Esophagus muscularis mucosa (tissue), 4 donors: ENCODE data around the gene SBK3.

Experiments used
- CTCF ChIP-seq, 3 experiments: fragments of 200-600 bp in 2 of 3; fragments of 450-650 bp in 1 of 3; sonication (generic) in 2 of 3; IDR thresholded peaks; one replicate each; pipeline ENCODE4 v1.5.1; 2017 to 2019; ENCODE audit warnings: antibody characterized with exemption in 3 of 3, mild to moderate bottlenecking in 2 of 3, moderate library complexity in 1 of 3
- EP300 ChIP-seq: sonication (generic); formaldehyde crosslinking; IDR thresholded peaks from one replicate; pipeline ENCODE4 v1.6.1; 2017; ENCODE audit warnings: antibody characterized with exemption
- POLR2A ChIP-seq: fragments of 450-650 bp; IDR thresholded peaks from one replicate; pipeline ENCODE4 v1.6.1; 2017; ENCODE audit warnings: antibody characterized with exemption, moderate library complexity, mild to moderate bottlenecking, low read depth
- POLR2AphosphoS5 ChIP-seq, 2 donors: sonication (generic); formaldehyde crosslinking; IDR thresholded peaks; one replicate each; pipeline ENCODE4 v1.6.1; 2017; ENCODE audit warnings: antibody characterized with exemption in 2 of 2

- no peak for TF ChIP-seq CTCF (IDR thresholded peaks at IDR 0.05)
- TF ChIP-seq POLR2A = no peak
- TF ChIP-seq POLR2AphosphoS5 (IDR thresholded peaks at IDR 0.05) = no peak
- no peak for TF ChIP-seq EP300
Observed at GRCh38 chr19:55535965-55536350, 9.4 kb downstream of the SBK3 start.
